ENCODE data around the gene KCND2. TPM values are rescaled to one million over a fixed set of nuclear protein-coding genes. Genes with fewer than 3 reads are reported as not detected.

The KCND2 gene
- total and polyA plus RNA-seq, 2 of the 8 experiments (the other 6 are each of a cell fraction or from before 2014, with no cell fraction given) = 4.6 to 7.7 TPM

DNA sequence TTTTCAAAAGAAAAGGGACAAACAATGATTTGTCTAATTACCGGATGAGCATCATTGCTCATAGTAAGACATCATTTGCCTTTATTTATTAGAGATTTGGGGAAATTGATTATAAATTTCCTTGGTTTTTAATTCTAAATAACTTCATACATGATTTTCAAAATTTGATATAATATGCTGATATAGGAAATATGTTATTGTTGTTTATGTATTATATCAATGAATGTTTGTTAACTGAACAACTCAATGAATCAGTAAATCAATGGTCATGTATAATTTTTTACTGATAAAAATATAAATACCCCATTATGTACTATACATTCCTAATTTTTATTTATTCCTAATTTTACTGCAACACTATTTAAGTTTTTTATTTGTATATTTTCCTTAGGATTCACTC, 327.6 kb downstream of the KCND2 start (continued):
- TF ChIP-seq RAD21 (IDR thresholded peaks at IDR 0.05 in 1 of 2, conservative IDR thresholded peaks at IDR 0.05 in 1 of 2; ENCODE audit: low read depth in 2 of 2, low read length in 2 of 2) = no peak

DNA sequence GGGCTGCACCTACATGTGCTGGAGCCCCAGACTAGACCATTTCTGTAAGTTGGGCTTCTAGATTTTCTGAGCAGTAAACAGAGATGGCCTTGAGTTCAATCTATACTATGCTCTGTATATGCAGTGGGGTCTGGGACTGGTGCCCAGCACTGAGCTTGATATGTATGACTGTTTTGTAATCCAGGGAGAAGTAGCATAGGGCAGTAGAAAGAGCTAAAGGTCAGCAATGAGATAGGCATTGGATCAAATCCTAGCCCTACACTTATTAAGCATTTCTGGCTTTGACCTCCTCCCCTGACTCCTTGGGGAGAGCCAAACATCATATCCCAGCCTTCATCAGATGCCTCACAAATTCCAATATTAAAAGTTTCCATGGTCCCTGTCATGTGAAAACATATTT, 330.4 kb downstream of the KCND2 start:
- Histone ChIP-seq H3K4me1 (replicated peaks in 1 of 4; ENCODE audit: control insufficient read depth in 3 of 4, insufficient read depth in 4 of 4, low read length in 3 of 4) (no peaks in the 10 kb centered on the region), H3K23me2 (ENCODE audit: low read depth, low read length) (no peaks in the 10 kb centered on the region), H4K5ac (ENCODE audit: insufficient read length, low read depth, low read length) (no peak overlapping the region), H3K27me3 (replicated peaks in 1 of 4; ENCODE audit: control insufficient read depth in 3 of 4, extremely low read depth in 1 of 4, insufficient read depth in 3 of 4, low read length in 3 of 4) (peaks cover 0 to 1% (median 0%) of the 10 kb centered on the region in 4 experiments; a peak in 1 of 7 replicates), H3K23ac (ENCODE audit: insufficient read length) (no peak overlapping the region), H3K27ac (ENCODE audit: low read depth, low read length) (no peak overlapping the region), H3K4ac (replicated peaks; ENCODE audit: insufficient read length, low read depth, low read length) (no peak overlapping the region), H3K14ac (ENCODE audit: insufficient read length) (no peak overlapping the region), H3K79me2 (ENCODE audit: control insufficient read depth in 1 of 2, insufficient read depth in 2 of 2, low read length in 2 of 2) (no peaks in the 10 kb centered on the region), H2BK20ac (ENCODE audit: low read length) (no peak overlapping the region), H3K9ac (replicated peaks in 1 of 4; ENCODE audit: extremely low read depth in 1 of 4, low read depth in 3 of 4, low read length in 3 of 4) (no peak overlapping the region), H3K79me1 (ENCODE audit: low read depth, low read length) (no peaks in the 10 kb centered on the region), H3K56ac (replicated peaks; ENCODE audit: insufficient read length, low read depth, low read length) (no peak overlapping the region), H3K36me3 (ENCODE audit: control insufficient read depth in 2 of 4, insufficient read depth in 4 of 4, low read length in 3 of 4) (no peaks in the 10 kb centered on the region), H2BK12ac (ENCODE audit: low read depth, low read length) (no peak overlapping the region), H3K18ac (ENCODE audit: extremely low read depth, low read length) (no peak overlapping the region), H3K4me2 (ENCODE audit: insufficient read depth in 1 of 2, low read depth in 2 of 2, low read length in 2 of 2) (no peak overlapping the region), H2BK5ac (ENCODE audit: low read depth, low read length) (no peak overlapping the region), H3K4me3 (ENCODE audit: extremely low read depth in 1 of 4, insufficient read depth in 2 of 4, low read depth in 3 of 4, low read length in 4 of 4) (no peak overlapping the region), H2BK15ac (ENCODE audit: low read length) (no peak overlapping the region), H2BK120ac (replicated peaks; ENCODE audit: low read depth, low read length) (no peak overlapping the region), H2AFZ (ENCODE audit: low read length) (no peak overlapping the region), H4K20me1 (replicated peaks in 1 of 2; ENCODE audit: control insufficient read depth in 1 of 2, insufficient read depth in 2 of 2, low read length in 2 of 2) (no peaks in the 10 kb centered on the region), H3K9me3 (ENCODE audit: insufficient read depth in 2 of 2, low read depth in 1 of 2, low read length in 1 of 2) (no peaks in the 10 kb centered on the region), H4K91ac (replicated peaks; ENCODE audit: insufficient read length, low read length) (no peak overlapping the region), H4K8ac (ENCODE audit: extremely low read depth, insufficient read depth, low read length) (no peak overlapping the region), H2AK5ac (ENCODE audit: low read depth, low read length) (no peak overlapping the region)
- ChIA-PET POLR2A (ENCODE audit: partially characterized antibody) (no interaction called here), CTCF (ENCODE audit: partially characterized antibody) (no interaction called here)
- DNase-seq (ENCODE audit: low read depth in 1 of 2, low spot score in 2 of 2) (no peak), FAIRE-seq (no peak)
- TF ChIP-seq SUZ12 (IDR thresholded peaks at IDR 0.05; ENCODE audit: low read length) (no peak), EP300 (IDR thresholded peaks at IDR 0.05; ENCODE audit: borderline replicate concordance in 1 of 2, low read depth in 2 of 2, low read length in 2 of 2) (no peak), YY1 (IDR thresholded peaks at IDR 0.05; ENCODE audit: low read depth, low read length) (no peak), MAX (IDR thresholded peaks at IDR 0.05) (no peak), BACH1 (IDR thresholded peaks at IDR 0.05; ENCODE audit: low read length) (no peak), GABPA (IDR thresholded peaks at IDR 0.05; ENCODE audit: borderline replicate concordance, insufficient read depth, low read length) (no peak), CEBPB (IDR thresholded peaks at IDR 0.05; ENCODE audit: low read depth, low read length) (no peak), SRF (IDR thresholded peaks at IDR 0.05; ENCODE audit: low read depth, low read length) (no peak), EGR1 (IDR thresholded peaks at IDR 0.05; ENCODE audit: borderline replicate concordance, low read depth, low read length) (no peak), TEAD4 (IDR thresholded peaks at IDR 0.05; ENCODE audit: low read depth, low read length) (no peak), NRF1 (IDR thresholded peaks at IDR 0.05; ENCODE audit: low read depth, low read length) (no peak), CTBP2 (IDR thresholded peaks at IDR 0.05; ENCODE audit: borderline replicate concordance, insufficient read depth, insufficient read length, low read length) (no peak), PHF8 (conservative IDR thresholded peaks at IDR 0.05; ENCODE audit: low read depth, low read length) (no peak)
